ENCODE measurements around the gene MFSD12. TPM values are rescaled to one million over a fixed set of nuclear protein-coding genes. Genes with fewer than 3 reads are reported as not detected.
"Not testable (repeated sequence)": the region's sequence is repeated elsewhere in the genome, so short reads cannot be mapped to it uniquely, and the experiment has no call there.

MFSD12 gene
- total RNA-seq, 2 donors from 2014 or later: 49.6 to 52.7 TPM

- no peak for DNase-seq (ENCODE audit: low spot score)
- intact Hi-C loops (cut with DNase I): no loop called here
Measured at GRCh38 chr19:3514930-3515329, 42.5 kb downstream of the MFSD12 start.

- DNase-seq (ENCODE audit: low spot score): no peak
- intact Hi-C loops (cut with DNase I): no loop called here
Measured at GRCh38 chr19:3513229-3514140, 43.9 kb downstream of the MFSD12 start.

GRCh38 chr19:3512562-3513228 lies 44.7 kb downstream of the MFSD12 start:
- intact Hi-C loops (cut with DNase I): no loop called here
- DNase-seq (ENCODE audit: low spot score): no peak

GRCh38 chr19:3511506-3512251 lies 45.7 kb downstream of the MFSD12 start:
- DNase-seq (ENCODE audit: low spot score): no peak
- intact Hi-C loops (cut with DNase I): no loop called here

GRCh38 chr19:3510727-3511126 lies 46.7 kb downstream of the MFSD12 start:
- DNase-seq (ENCODE audit: low spot score): no peak
- intact Hi-C loops (cut with DNase I): no loop called here

- DNase-seq (ENCODE audit: low spot score): no peak
- intact Hi-C loops (cut with DNase I): no loop called here
Measured at GRCh38 chr19:3509566-3509989, 47.8 kb downstream of the MFSD12 start.

GRCh38 chr19:3508771-3509535 lies 48.4 kb downstream of the MFSD12 start:
- intact Hi-C loops (cut with DNase I): no loop called here

GRCh38 chr19:3508121-3508661 lies 49.2 kb downstream of the MFSD12 start:
- DNase-seq (ENCODE audit: low spot score); intact Hi-C loops (cut with DNase I): not testable (repeated sequence)

More at GRCh38 chr19:3508771-3509535, 48.4 kb downstream of the MFSD12 start:
- no peak for DNase-seq (ENCODE audit: low spot score)

- DNase-seq (ENCODE audit: low spot score): no peak
- intact Hi-C loops (cut with DNase I): no loop called here
Measured at GRCh38 chr19:3507371-3508120, 49.8 kb downstream of the MFSD12 start.

- intact Hi-C loops (cut with DNase I): no loop called here
- no peak for DNase-seq (ENCODE audit: low spot score)
Measured at GRCh38 chr19:3506384-3507340, 50.7 kb downstream of the MFSD12 start.

GRCh38 chr19:3505598-3506383 lies 51.6 kb downstream of the MFSD12 start, which contains the start of gene FZR1:
Gene FZR1, plus strand, starts transcription at chr19:3506311. Its CDS starts 16,679 bp downstream, at chr19:3522990.
- DNase-seq (ENCODE audit: low spot score): peak; percentile 100
- intact Hi-C loops (cut with DNase I): no loop called here

GRCh38 chr19:3504735-3505134 lies 52.7 kb downstream of the MFSD12 start:
- no peak for DNase-seq (ENCODE audit: low spot score)

GRCh38 chr19:3503036-3503572 lies 54.3 kb downstream of the MFSD12 start:
- intact Hi-C loops (cut with DNase I): no loop called here

More at GRCh38 chr19:3504735-3505134, 52.7 kb downstream of the MFSD12 start:
- intact Hi-C loops (cut with DNase I): no loop called here

GRCh38 chr19:3501780-3502179 lies 55.6 kb downstream of the MFSD12 start:
- no peak for DNase-seq (ENCODE audit: low spot score)
- intact Hi-C loops (cut with DNase I): no loop called here

More at GRCh38 chr19:3503036-3503572, 54.3 kb downstream of the MFSD12 start:
- no peak for DNase-seq (ENCODE audit: low spot score)

- intact Hi-C loops (cut with DNase I): no loop called here
- peak; percentile 98 for DNase-seq (ENCODE audit: low spot score)
Measured at GRCh38 chr19:3500429-3501101, 56.8 kb downstream of the MFSD12 start, which contains the start of gene DOHH. Gene DOHH, minus strand, starts transcription at chr19:3500674. Its CDS starts 3,860 bp downstream, at chr19:3496814.

All from posterior vena cava (tissue), 2 donors.